Neural cell (in vitro differentiated cells): ENCODE data around the gene RAB3GAP2. TPM values are rescaled to one million over a fixed set of nuclear protein-coding genes. Genes with fewer than 3 reads are reported as not detected.

ENCODE experiments used
- H2AFZ ChIP-seq: fragments of 200-600, 300-800 bp; sonication (generic), shearing (Covaris generic); 2 replicates; pipeline ENCODE4 v1.6.0; 2014; ENCODE audit warnings: low read depth, mild to moderate bottlenecking, antibody characterized with exemption, low read length, moderate library complexity
- H3F3A ChIP-seq: fragments of 200-600 bp; shearing (Covaris generic); 2 replicates; pipeline ENCODE4 v1.6.1; 2016; ENCODE audit warnings: mild to moderate bottlenecking, moderate library complexity, mixed read lengths, antibody characterized with exemption, low read length; ENCODE audit not compliant: insufficient read depth, poor library complexity, severe bottlenecking
- H3K27ac ChIP-seq: fragments of 200-600, 300-800 bp; sonication (generic), shearing (Covaris generic); 2 replicates; pipeline ENCODE4 v1.5.1; 2014; ENCODE audit warnings: mild to moderate bottlenecking, low read length, moderate library complexity
- H3K27me3 ChIP-seq: fragments of 300-800, 200-600 bp; sonication (generic), shearing (Covaris generic); 2 replicates; pipeline ENCODE4 v1.6.0; 2014; ENCODE audit warnings: mild to moderate bottlenecking, low read depth, low read length, moderate library complexity; ENCODE audit not compliant: insufficient read depth
- H3K36me3 ChIP-seq: fragments of 300-800, 200-600 bp; sonication (generic), shearing (Covaris generic); 2 replicates; pipeline ENCODE4 v1.5.1; 2014; ENCODE audit warnings: mild to moderate bottlenecking, antibody characterized with exemption, low read length, moderate library complexity; ENCODE audit not compliant: insufficient read depth
- H3K4me2 ChIP-seq: fragments of 300-800, 200-600 bp; sonication (generic), shearing (Covaris generic); 2 replicates; pipeline ENCODE4 v1.6.0; 2014; ENCODE audit warnings: mild to moderate bottlenecking, low read length
- H3K4me3 ChIP-seq: fragments of 300-800, 200-600 bp; sonication (generic), shearing (Covaris generic); 2 replicates; pipeline ENCODE4 v1.5.1; 2014; ENCODE audit warnings: mild to moderate bottlenecking, low read length, moderate library complexity
- H3K79me2 ChIP-seq: fragments of 200-600 bp; shearing (Covaris generic); replicated peaks from 2 replicates; pipeline ENCODE4 v1.6.0; 2014; ENCODE audit warnings: mild to moderate bottlenecking, low read length, moderate library complexity; ENCODE audit not compliant: insufficient read depth
- H3K9ac ChIP-seq: fragments of 300-800, 200-600 bp; sonication (generic), shearing (Covaris generic); 2 replicates; pipeline ENCODE4 v1.6.1; 2016; ENCODE audit warnings: mild to moderate bottlenecking, low read length, mixed read lengths
- H3K9me2 ChIP-seq: fragments of 200-600 bp; shearing (Covaris generic); 2 replicates; pipeline ENCODE4 v1.6.1; 2016; ENCODE audit warnings: mild to moderate bottlenecking, low read length, mixed read lengths; ENCODE audit not compliant: insufficient read depth
- H3K9me3 ChIP-seq: fragments of 200-600, 300-800 bp; sonication (generic), shearing (Covaris generic); 2 replicates; pipeline ENCODE4 v1.6.1; 2016; ENCODE audit warnings: mild to moderate bottlenecking, mixed run types, low read length, moderate library complexity, mixed read lengths
- H4K20me1 ChIP-seq: fragments of 200-600 bp; shearing (Covaris generic); 2 replicates; pipeline ENCODE4 v1.6.1; 2016; ENCODE audit warnings: mild to moderate bottlenecking, mixed run types; ENCODE audit not compliant: insufficient read depth
- EP300 ChIP-seq: fragments of 450-650 bp; conservative IDR thresholded peaks from 2 replicates; pipeline ENCODE4 v1.6.1; 2014; ENCODE audit warnings: antibody characterized with exemption, mild to moderate bottlenecking, moderate library complexity; ENCODE audit not compliant: poor library complexity, severe bottlenecking
- EZH2 ChIP-seq: fragments of 200-600, 300-800 bp; shearing (Covaris generic), sonication (generic); IDR thresholded peaks from 2 replicates; pipeline ENCODE4 v1.6.1; 2014; ENCODE audit warnings: antibody characterized with exemption, low read length, borderline replicate concordance, mild to moderate bottlenecking; ENCODE audit not compliant: insufficient read depth, poor library complexity, severe bottlenecking
- MXI1 ChIP-seq: fragments of 450-650 bp; conservative IDR thresholded peaks from 2 replicates; pipeline ENCODE4 v1.6.1; 2014; ENCODE audit warnings: antibody characterized with exemption, mild to moderate bottlenecking; ENCODE audit not compliant: poor library complexity, severe bottlenecking
- POLR2AphosphoS5 ChIP-seq: IDR thresholded peaks from 2 replicates; pipeline ENCODE4 v1.6.1; 2012
- RAD21 ChIP-seq: fragments of 450-650 bp; conservative IDR thresholded peaks from 2 replicates; pipeline ENCODE4 v1.6.1; 2014; ENCODE audit warnings: antibody characterized with exemption, mild to moderate bottlenecking, moderate library complexity
- REST ChIP-seq: IDR thresholded peaks from 2 replicates; pipeline ENCODE4 v1.6.1; 2012; ENCODE audit warnings: borderline replicate concordance
- SMC3 ChIP-seq: fragments of 450-650 bp; conservative IDR thresholded peaks from 2 replicates; pipeline ENCODE4 v1.6.1; 2014; ENCODE audit warnings: antibody characterized with exemption, mild to moderate bottlenecking, moderate library complexity; ENCODE audit not compliant: poor library complexity
- TAF1 ChIP-seq: IDR thresholded peaks from 2 replicates; pipeline ENCODE4 v1.6.1; 2012; ENCODE audit warnings: low read depth
- polyA plus RNA-seq: library from polyadenylated mRNA; depleted of rRNA; stranded (reverse); fragments of >200 nt; gene quantifications from 2 replicates; pipeline ENCODE4 v1.2.3, GENCODE V29; 2014
- TF ChIP-seq, protein P1 (sequence below): fragments of 450-650 bp; IDR thresholded peaks from 2 replicates; pipeline ENCODE4 v1.5.1; 2014; ENCODE audit warnings: antibody characterized with exemption, mild to moderate bottlenecking, moderate library complexity; ENCODE audit not compliant: poor library complexity, severe bottlenecking

RAB3GAP2 gene
- polyA plus RNA-seq, 1 donor from 2014 or later = 39.9 TPM

DNA sequence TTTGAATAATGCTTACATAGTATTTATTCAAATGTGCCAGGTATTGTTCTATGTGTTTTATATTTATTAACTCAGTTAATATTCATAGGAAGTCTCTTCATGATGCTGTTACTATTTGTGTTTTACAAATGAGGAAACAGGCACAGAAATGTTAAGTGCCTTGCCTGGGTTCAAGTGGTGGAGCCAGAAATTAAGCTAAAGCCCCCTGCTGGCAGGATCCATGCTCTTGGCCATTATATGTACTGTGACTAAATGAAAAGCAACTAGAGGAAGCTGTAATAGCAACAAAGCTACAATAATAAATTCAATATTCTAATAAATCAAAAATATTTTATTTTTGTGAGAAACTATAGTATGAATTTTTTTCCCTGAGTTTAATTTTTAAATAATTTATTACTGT lies 148.4 kb downstream of the RAB3GAP2 start:
- H3F3A ChIP-seq = no peaks in the 10 kb centered on the region
- H3K4me3 ChIP-seq = no peak overlapping the region
- H3K9ac ChIP-seq = no peak overlapping the region
- peaks cover 4% of the 10 kb centered on the region for H3K36me3 ChIP-seq
- no peaks in the 10 kb centered on the region for H3K79me2 ChIP-seq
- H3K9me2 ChIP-seq = no peaks in the 10 kb centered on the region
- no peaks in the 10 kb centered on the region for H3K9me3 ChIP-seq
- H2AFZ ChIP-seq = no peak overlapping the region
- no peak overlapping the region for H3K4me2 ChIP-seq
- no peak overlapping the region for H3K27ac ChIP-seq
- TF ChIP-seq POLR2AphosphoS5 (no peak), RAD21 (no peak), EP300 (no peak), TAF1 (no peak), MXI1 (no peak), EZH2 (no peak), SMC3 (no peak), REST (no peak)
- TF ChIP-seq, protein P1, sequence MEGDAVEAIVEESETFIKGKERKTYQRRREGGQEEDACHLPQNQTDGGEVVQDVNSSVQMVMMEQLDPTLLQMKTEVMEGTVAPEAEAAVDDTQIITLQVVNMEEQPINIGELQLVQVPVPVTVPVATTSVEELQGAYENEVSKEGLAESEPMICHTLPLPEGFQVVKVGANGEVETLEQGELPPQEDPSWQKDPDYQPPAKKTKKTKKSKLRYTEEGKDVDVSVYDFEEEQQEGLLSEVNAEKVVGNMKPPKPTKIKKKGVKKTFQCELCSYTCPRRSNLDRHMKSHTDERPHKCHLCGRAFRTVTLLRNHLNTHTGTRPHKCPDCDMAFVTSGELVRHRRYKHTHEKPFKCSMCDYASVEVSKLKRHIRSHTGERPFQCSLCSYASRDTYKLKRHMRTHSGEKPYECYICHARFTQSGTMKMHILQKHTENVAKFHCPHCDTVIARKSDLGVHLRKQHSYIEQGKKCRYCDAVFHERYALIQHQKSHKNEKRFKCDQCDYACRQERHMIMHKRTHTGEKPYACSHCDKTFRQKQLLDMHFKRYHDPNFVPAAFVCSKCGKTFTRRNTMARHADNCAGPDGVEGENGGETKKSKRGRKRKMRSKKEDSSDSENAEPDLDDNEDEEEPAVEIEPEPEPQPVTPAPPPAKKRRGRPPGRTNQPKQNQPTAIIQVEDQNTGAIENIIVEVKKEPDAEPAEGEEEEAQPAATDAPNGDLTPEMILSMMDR = no peak
- no peaks in the 10 kb centered on the region for H4K20me1 ChIP-seq
- H3K27me3 ChIP-seq = no peaks in the 10 kb centered on the region

GRCh38 chr1:220123066-220123465 lies 149.2 kb downstream of the RAB3GAP2 start:
- no peak overlapping the region for H3K9ac ChIP-seq
- H3K27me3 ChIP-seq = no peaks in the 10 kb centered on the region
- no peak overlapping the region for H3K4me3 ChIP-seq
- peaks cover 4% of the 10 kb centered on the region for H3K36me3 ChIP-seq
- no peaks in the 10 kb centered on the region for H3K79me2 ChIP-seq
- no peak overlapping the region for H2AFZ ChIP-seq
- no peaks in the 10 kb centered on the region for H3F3A ChIP-seq
- no peak overlapping the region for H3K27ac ChIP-seq
- H4K20me1 ChIP-seq = no peaks in the 10 kb centered on the region
- no peak overlapping the region for H3K4me2 ChIP-seq
- H3K9me2 ChIP-seq = no peaks in the 10 kb centered on the region
- no peaks in the 10 kb centered on the region for H3K9me3 ChIP-seq
- TF ChIP-seq SMC3 (no peak), RAD21 (no peak), MXI1 (no peak), REST (no peak), EZH2 (no peak), EP300 (no peak), TAF1 (no peak), POLR2AphosphoS5 (no peak)
- TF ChIP-seq, protein P1 = no peak
